Left ventricle myocardium inferior (tissue), 1 donor: ENCODE data around the gene NEK10. TPM values are rescaled to one million over a fixed set of nuclear protein-coding genes. Genes with fewer than 3 reads are reported as not detected.

ENCODE experiments used
- DNase-seq: peaks from one replicate; pipeline ENCODE4 v3.0.0-alpha.2; 2020
- H3K27ac ChIP-seq: fragments of 200-600 bp; replicated peaks from 2 replicates; pipeline ENCODE4 v1.8.0; 2021
- H3K27me3 ChIP-seq: fragments of 200-600 bp; 2 replicates; pipeline ENCODE4 v1.8.0; 2021; ENCODE audit warnings: low read depth
- H3K36me3 ChIP-seq: fragments of 200-600 bp; 2 replicates; pipeline ENCODE4 v1.8.0; 2021
- H3K4me1 ChIP-seq: fragments of 200-600 bp; 2 replicates; pipeline ENCODE4 v1.8.0; 2021
- H3K4me3 ChIP-seq: fragments of 200-600 bp; 2 replicates; pipeline ENCODE4 v1.8.0; 2021; ENCODE audit warnings: mild to moderate bottlenecking, moderate library complexity
- H3K9me3 ChIP-seq: fragments of 200-600 bp; replicated peaks from 2 replicates; pipeline ENCODE4 v1.8.0; 2021
- intact Hi-C: fragments of 100-400 bp; cut with micrococcal nuclease; formaldehyde crosslinking; loops from one replicate; pipeline ENCODE4 v1.11.0; 2022
- total RNA-seq: library from RNA; stranded (reverse); fragmentation: NEBNext Ultra II Directional; extraction: Animal tissue kit (Norgen Biotek cat#: 25700); gene quantifications from one replicate; pipeline ENCODE4 v1.2.1, GENCODE V29; 2021
- TF ChIP-seq, protein P1 (sequence below): fragments of 200-600 bp; IDR thresholded peaks from 2 replicates; pipeline ENCODE4 v1.8.0; 2021; ENCODE audit warnings: antibody characterized with exemption, mild to moderate bottlenecking, borderline replicate concordance
- donor health status: DM: no; HTN: yes; CAD: no; lungs with severe emphysema.

NEK10 gene
- total RNA-seq, 1 donor from 2014 or later = 11.5 TPM

DNA sequence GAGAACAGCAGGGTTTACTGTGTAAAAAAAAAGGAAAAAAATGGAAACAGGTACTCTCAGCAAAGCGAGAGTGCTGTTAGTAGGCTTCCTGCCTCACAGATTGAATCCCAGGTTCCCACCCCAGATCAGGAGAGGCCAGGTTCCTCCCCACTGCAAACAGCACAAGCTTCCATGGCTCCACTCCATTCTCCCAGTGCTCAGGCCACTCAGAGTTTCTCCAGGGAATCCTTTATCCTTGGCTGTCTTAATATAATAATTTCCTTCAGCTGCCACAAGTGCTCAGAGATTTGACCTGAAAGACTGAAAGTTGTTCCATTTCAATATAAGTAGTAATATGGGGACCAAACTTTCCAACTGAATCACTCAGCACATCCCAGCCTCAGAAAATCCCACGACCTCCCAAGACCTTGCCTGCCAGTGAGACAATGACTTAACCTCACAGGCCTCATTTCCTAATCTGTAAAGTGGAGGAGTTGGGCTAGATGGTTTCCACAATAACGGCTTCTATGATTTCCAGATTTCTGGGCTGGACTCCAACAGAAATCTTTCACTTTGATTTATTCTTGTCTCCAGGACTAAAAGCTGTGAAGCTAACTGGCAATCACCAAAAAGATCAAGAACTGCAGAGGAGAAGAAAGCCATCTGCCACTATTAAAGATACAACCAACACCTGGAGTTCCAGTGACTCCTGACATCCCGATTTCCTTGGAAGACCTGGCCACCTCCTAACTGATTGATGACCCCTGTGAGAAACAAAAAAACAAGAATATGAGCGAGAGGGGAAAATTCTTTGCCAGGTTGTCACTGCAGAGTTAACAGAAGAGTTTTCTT is 289.5 kb downstream of the NEK10 start:
- Histone ChIP-seq H3K4me1 (peaks cover 14% of the 10 kb centered on the region), H3K9me3 (no peaks in the 10 kb centered on the region)

DNA sequence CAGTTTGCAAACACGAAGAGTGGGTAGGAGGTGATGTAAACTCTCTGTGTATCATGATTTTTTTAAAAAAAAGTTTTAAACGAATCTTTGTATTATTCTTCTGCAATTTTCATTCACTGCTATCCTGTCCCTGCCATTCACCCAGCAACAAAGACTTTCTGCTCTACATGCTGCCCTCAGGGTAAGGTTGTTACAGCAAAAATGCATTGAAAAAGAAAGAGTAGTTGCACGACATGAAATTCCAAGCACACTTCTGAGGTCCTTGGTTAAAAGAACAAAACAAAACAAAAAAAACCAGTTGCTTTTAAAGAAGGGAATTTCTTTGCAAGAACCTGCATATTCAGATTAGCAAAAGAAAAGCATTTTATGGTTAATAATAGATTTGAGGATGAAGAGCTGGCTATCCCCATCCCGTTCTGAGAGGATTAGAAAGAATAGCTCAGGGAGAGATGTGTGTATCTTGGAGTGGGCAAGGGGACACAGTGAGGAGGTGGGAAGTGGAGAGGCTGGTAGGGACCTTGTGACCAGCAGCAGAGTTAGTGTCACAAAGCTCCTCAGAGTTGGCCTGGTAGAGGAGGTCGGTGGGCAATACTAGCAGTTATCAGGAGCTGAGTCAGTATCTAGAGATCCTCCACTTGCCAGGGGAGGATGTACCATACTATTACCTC is 290.8 kb downstream of the NEK10 start:
- no peak overlapping the region for H3K4me3 ChIP-seq
- no peak overlapping the region for H3K27ac ChIP-seq
- intact Hi-C loops = no loop called here
- H3K36me3 ChIP-seq = no peaks in the 10 kb centered on the region
- no peaks in the 10 kb centered on the region for H3K9me3 ChIP-seq
- peaks cover 14% of the 10 kb centered on the region for H3K4me1 ChIP-seq
- TF ChIP-seq, protein P1, sequence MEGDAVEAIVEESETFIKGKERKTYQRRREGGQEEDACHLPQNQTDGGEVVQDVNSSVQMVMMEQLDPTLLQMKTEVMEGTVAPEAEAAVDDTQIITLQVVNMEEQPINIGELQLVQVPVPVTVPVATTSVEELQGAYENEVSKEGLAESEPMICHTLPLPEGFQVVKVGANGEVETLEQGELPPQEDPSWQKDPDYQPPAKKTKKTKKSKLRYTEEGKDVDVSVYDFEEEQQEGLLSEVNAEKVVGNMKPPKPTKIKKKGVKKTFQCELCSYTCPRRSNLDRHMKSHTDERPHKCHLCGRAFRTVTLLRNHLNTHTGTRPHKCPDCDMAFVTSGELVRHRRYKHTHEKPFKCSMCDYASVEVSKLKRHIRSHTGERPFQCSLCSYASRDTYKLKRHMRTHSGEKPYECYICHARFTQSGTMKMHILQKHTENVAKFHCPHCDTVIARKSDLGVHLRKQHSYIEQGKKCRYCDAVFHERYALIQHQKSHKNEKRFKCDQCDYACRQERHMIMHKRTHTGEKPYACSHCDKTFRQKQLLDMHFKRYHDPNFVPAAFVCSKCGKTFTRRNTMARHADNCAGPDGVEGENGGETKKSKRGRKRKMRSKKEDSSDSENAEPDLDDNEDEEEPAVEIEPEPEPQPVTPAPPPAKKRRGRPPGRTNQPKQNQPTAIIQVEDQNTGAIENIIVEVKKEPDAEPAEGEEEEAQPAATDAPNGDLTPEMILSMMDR = no peak
- DNase-seq = no peak
- H3K27me3 ChIP-seq = no peaks in the 10 kb centered on the region

More for the DNA sequence above, 289.5 kb downstream of the NEK10 start:
- H3K4me3 ChIP-seq = no peak overlapping the region
- peak overlapping the region; percentile 6 for H3K27ac ChIP-seq
- TF ChIP-seq, protein P1 = no peak
- intact Hi-C loops = no loop called here
- H3K36me3 ChIP-seq = no peaks in the 10 kb centered on the region
- DNase-seq = no peak
- H3K27me3 ChIP-seq = no peaks in the 10 kb centered on the region

DNA sequence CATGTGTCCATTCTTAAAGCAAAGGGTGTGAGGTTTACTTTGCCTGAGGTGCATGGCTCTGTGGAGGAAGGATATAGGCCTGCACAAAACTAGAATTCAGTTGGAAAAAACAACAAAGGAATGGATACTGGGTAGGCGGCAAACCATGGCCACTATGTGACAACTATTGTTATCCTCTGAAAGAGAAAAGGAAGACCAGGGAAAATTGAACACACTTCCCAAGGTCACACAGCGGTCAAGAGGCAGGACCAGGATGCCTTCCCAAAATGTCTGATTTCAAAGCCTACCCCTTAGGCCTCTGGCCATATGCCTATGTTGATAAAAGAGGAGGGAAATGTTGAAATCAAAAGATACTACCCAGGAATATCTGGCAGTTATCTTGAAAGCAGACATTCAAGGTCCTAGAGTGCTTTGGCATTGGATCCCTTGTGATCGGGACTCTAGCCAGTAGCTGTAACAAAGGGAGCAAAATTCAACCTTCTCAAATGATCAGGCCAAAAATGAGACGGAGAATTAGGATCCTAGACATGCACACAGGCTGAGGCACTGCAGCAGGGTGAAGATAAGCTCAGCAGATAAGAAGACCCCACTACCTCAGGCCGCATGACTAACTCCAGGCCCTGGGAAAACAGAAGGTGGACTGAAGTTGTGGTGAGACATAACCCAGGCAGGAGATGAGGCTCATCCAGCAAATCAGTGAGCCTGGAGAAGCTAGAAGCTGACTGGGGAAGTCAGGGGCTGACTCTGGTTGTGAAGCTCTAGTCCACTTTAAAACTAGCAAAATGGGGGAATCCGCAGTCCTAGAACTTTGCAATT is 292.2 kb downstream of the NEK10 start:
- no peaks in the 10 kb centered on the region for H3K36me3 ChIP-seq
- no peak overlapping the region for H3K27ac ChIP-seq
- H3K4me3 ChIP-seq = no peak overlapping the region
- H3K27me3 ChIP-seq = no peaks in the 10 kb centered on the region
- DNase-seq = no peak
- peaks cover 14% of the 10 kb centered on the region for H3K4me1 ChIP-seq
- H3K9me3 ChIP-seq = no peaks in the 10 kb centered on the region
- intact Hi-C loops = no loop called here
- TF ChIP-seq, protein P1 = no peak

DNA sequence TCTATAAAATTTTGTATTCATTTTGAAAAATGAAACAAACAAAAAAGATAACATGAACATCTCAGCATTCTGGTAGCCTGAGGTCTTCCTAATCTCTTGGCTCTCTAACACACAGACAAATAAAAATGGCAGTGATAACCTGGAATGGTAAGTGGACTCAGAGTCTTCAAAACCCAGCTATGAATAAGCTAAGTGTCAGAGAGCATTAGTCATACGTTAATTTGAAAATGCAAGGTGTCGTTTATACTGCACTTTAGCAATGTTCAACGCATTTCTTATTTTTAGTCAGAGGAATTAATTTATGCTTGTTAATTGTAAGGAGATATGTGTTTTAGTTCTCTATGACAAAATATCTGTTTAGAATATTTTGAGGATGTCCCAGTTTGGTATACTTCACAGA is 294.3 kb downstream of the NEK10 start:
- TF ChIP-seq, protein P1 = no peak
- no peak overlapping the region for H3K4me3 ChIP-seq
- H3K27ac ChIP-seq = no peak overlapping the region
- no peak for DNase-seq
- intact Hi-C loops = no loop called here
- H3K36me3 ChIP-seq = no peaks in the 10 kb centered on the region
- H3K27me3 ChIP-seq = no peaks in the 10 kb centered on the region
- H3K9me3 ChIP-seq = no peaks in the 10 kb centered on the region
- peaks cover 14% of the 10 kb centered on the region for H3K4me1 ChIP-seq

DNA sequence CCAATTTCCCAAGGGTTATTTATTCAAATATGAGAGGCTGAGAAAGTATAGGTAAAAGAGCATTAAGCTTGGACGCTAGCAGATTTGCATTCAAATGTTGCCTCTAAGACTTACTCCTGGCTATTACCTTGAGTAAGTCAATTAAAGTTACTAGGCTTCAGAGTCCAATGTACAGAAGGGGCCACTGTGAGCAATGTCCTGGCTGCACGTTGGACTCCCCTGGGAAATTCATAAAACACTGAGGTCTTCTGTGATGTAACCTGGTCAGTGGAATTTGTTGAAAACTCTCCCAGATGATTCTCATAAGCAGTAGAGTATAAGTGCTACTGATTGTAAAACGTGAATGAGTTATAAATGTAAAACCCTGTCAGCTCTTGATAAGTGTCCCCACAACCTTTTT is 295.3 kb downstream of the NEK10 start:
- H3K4me1 ChIP-seq = peaks cover 14% of the 10 kb centered on the region
- no peak for DNase-seq
- H3K36me3 ChIP-seq = no peaks in the 10 kb centered on the region
- no peak overlapping the region for H3K27ac ChIP-seq
- no peaks in the 10 kb centered on the region for H3K9me3 ChIP-seq
- TF ChIP-seq, protein P1 = no peak
- no peak overlapping the region for H3K4me3 ChIP-seq
- H3K27me3 ChIP-seq = no peaks in the 10 kb centered on the region
- intact Hi-C loops = no loop called here
